Lower lobe of right lung (tissue), 2 donors: ENCODE results near the gene SEPTIN2. TPM values are rescaled to one million over a fixed set of nuclear protein-coding genes. Genes with fewer than 3 reads are reported as not detected.

Experiments
- ATAC-seq, 2 donors: fragments of 200-7000 bp; cut with Tn5 transposase; one replicate each; pipeline ENCODE4 v1.9.1; 2020 to 2022; ENCODE audit warnings: mild to moderate bottlenecking in 2 of 2, moderate library complexity in 2 of 2
- DNase-seq: peaks from one replicate; pipeline ENCODE4 v3.0.0-alpha.2; 2020
- H3K27ac ChIP-seq: fragments of 200-600 bp; one replicate; pipeline ENCODE4 v1.8.0; 2022
- H3K27me3 ChIP-seq: fragments of 200-600 bp; one replicate; pipeline ENCODE4 v1.8.0; 2022; ENCODE audit warnings: low read depth
- H3K36me3 ChIP-seq: fragments of 200-600 bp; one replicate; pipeline ENCODE4 v1.8.0; 2022; ENCODE audit warnings: mild to moderate bottlenecking
- H3K4me1 ChIP-seq: fragments of 200-600 bp; one replicate; pipeline ENCODE4 v1.8.0; 2022
- H3K4me3 ChIP-seq: fragments of 200-600 bp; one replicate; pipeline ENCODE4 v1.8.0; 2022; ENCODE audit warnings: mild to moderate bottlenecking
- H3K9me3 ChIP-seq: fragments of 200-600 bp; one replicate; pipeline ENCODE4 v1.8.0; 2022
- CTCF ChIP-seq: fragments of 200-600 bp; IDR thresholded peaks from one replicate; pipeline ENCODE4 v1.8.0; 2022; ENCODE audit warnings: antibody characterized with exemption, mild to moderate bottlenecking
- intact Hi-C: fragments of 100-400 bp; cut with DNase I; formaldehyde crosslinking; loops from one replicate; pipeline ENCODE4 v1.11.0; 2022
- total RNA-seq: library from RNA; stranded (reverse); fragmentation: NEBNext Ultra II Directional; extraction: Animal tissue kit (Norgen Biotek cat#: 25700); gene quantifications from one replicate; pipeline ENCODE4 v1.2.1, GENCODE V29; 2021
- donor health status: DM: no; HTN: yes; CAD: no; lungs with severe emphysema.

SEPTIN2 gene
- total RNA-seq, 1 donor from 2014 or later: 255 TPM

- TF ChIP-seq CTCF: no peak
Observed at GRCh38 chr2:241399941-241400922, 84.5 kb downstream of the SEPTIN2 start.

More at GRCh38 chr2:241399941-241400922, 84.5 kb downstream of the SEPTIN2 start:
- Histone ChIP-seq H3K4me1 (no peaks in the 10 kb centered on the region), H3K27me3 (no peaks in the 10 kb centered on the region), H3K9me3 (no peaks in the 10 kb centered on the region), H3K27ac (no peak overlapping the region), H3K4me3 (no peak overlapping the region), H3K36me3 (peaks cover 15% of the 10 kb centered on the region)
- DNase-seq (no peak), ATAC-seq (peak in 1 of 2 donors; percentile 18)
- intact Hi-C loops: no loop called here

Other genes starting within 250 kb of the SEPTIN2 start
- 32.0 TPM for gene MTERF4, start 213.6 kb upstream of the SEPTIN2 start, total RNA-seq
- gene PASK, start 166.5 kb upstream of the SEPTIN2 start, total RNA-seq: 10.8 TPM
- 58.9 TPM for gene PPP1R7, start 165.5 kb upstream of the SEPTIN2 start, total RNA-seq
- gene ANO7, start 127.2 kb upstream of the SEPTIN2 start, total RNA-seq: 1.3 TPM
- 387 TPM for gene HDLBP, start 253 bp upstream of the SEPTIN2 start, total RNA-seq
- gene FARP2, start 40.4 kb downstream of the SEPTIN2 start, total RNA-seq: 42.4 TPM
- 125 TPM for gene STK25, start 192.7 kb downstream of the SEPTIN2 start, total RNA-seq
- gene BOK, start 242.8 kb downstream of the SEPTIN2 start, total RNA-seq: 44.2 TPM